ENCODE measurements around the gene DPEP1.
"Not testable (repeated sequence)": the region's sequence is repeated elsewhere in the genome, so short reads cannot be mapped to it uniquely, and the experiment has no call there.

Gene DPEP1

DNA sequence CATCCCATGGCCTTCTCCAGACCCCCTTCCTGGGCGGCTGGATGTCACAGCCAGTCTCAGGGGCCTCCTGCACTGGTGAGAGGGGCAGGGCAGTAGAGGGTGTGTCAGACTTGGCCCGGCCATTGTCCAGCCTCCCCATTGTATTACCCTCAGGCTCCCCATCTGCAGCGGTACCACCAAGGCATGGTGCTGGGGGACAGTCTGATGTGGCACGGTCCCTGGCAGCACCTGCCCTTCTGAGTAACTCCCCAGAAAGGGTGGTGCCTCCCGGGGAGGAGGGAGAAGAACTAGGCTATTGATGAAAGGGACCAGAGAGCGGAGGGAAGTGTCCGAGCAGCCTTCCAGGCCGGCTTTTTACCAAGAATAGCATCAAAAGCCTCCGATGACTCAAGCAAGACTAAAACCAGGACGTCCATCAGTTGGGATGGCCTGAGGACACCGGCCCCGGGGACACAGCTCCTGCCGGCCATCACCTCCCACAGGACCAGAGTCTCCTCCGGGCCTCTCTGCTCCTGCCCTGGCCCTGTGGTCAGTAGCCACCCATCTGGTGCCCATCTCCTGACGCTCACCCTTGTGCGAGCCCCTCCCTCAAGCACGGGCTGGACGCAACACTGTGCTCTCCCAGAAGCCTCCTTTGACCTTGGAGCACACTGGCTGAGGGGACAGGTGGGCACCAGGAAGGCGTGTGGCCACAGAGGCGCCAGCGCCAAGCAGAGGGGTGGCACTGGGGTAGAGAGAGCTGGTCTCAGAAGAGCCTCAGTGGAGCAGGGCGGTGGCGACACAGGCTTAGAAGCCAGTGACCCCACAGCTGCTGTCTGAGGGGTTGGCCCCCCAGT is 43.7 kb upstream of the DPEP1 start:
- ChIA-PET POLR2A (no interaction called here), CTCF (no interaction called here)
- no peak for DNase-seq (ENCODE audit: extremely low spot score)
- TF ChIP-seq ZNF384 (IDR thresholded peaks at IDR 0.05) (no peak), FOXM1 (IDR thresholded peaks at IDR 0.05; ENCODE audit: borderline replicate concordance) (no peak), NFRKB (IDR thresholded peaks at IDR 0.05) (no peak), CTBP1 (IDR thresholded peaks at IDR 0.05; ENCODE audit: borderline replicate concordance) (no peak), PKNOX1 (IDR thresholded peaks at IDR 0.05) (no peak), ELF4 (IDR thresholded peaks at IDR 0.05) (no peak), HDGF (IDR thresholded peaks at IDR 0.05; ENCODE audit: borderline replicate concordance) (no peak), FOXA1 (IDR thresholded peaks at IDR 0.05) (no peak), LEF1 (IDR thresholded peaks at IDR 0.05; ENCODE audit: borderline replicate concordance) (no peak), BHLHE40 (IDR thresholded peaks at IDR 0.05; ENCODE audit: borderline replicate concordance) (no peak), TARDBP (IDR thresholded peaks at IDR 0.05) (no peak), SUZ12 (IDR thresholded peaks at IDR 0.05) (no peak), L3MBTL2 (conservative IDR thresholded peaks at IDR 0.05) (no peak), ARNT (IDR thresholded peaks at IDR 0.05) (no peak), FOXK2 (IDR thresholded peaks at IDR 0.05) (no peak), SP1 (IDR thresholded peaks at IDR 0.05) (no peak)

DNA sequence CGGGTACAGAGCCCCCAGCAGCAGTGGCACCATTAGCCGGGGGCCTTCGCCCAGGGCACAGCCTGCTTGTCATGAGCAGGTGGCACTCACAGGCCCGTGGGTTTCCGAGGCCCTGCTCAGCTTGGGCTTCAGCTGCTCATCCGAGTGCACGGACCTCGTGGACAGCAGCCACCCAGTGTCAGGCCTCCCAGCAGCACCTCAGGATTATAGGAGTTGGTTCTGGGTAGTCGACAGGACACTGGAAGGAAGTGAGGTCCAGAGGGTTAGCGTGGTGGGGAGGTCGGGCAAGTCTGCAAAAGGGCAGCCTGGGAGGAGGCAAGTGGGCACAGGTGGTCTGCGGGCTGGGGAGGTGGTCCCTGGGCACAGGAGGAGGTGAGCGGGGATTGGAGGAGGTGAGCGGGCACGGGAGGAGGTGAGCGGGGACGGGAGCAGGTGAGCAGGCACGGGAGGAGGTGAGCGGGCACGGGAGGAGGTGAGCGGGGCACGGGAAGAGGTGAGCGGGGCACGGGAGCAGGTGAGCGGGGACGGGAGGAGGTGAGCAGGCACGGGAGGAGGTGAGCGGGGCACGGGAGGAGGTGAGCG is 43.0 kb upstream of the DPEP1 start:
- POLR2A ChIA-PET = no interaction called here
- no peak for TF ChIP-seq NFRKB (IDR thresholded peaks at IDR 0.05)
- TF ChIP-seq FOXK2 (IDR thresholded peaks at IDR 0.05) = no peak
- TF ChIP-seq LEF1 (IDR thresholded peaks at IDR 0.05; ENCODE audit: borderline replicate concordance) = no peak
- no peak for TF ChIP-seq ARNT (IDR thresholded peaks at IDR 0.05)
- no peak for TF ChIP-seq PKNOX1 (IDR thresholded peaks at IDR 0.05)
- no peak for TF ChIP-seq ZNF384 (IDR thresholded peaks at IDR 0.05)
- TF ChIP-seq ELF4 (IDR thresholded peaks at IDR 0.05) = no peak
- no peak for TF ChIP-seq L3MBTL2 (conservative IDR thresholded peaks at IDR 0.05)
- DNase-seq (ENCODE audit: extremely low spot score) = no peak
- CTCF ChIA-PET = no interaction called here

GRCh38 chr16:89570983-89571598 is 42.4 kb upstream of the DPEP1 start:
- POLR2A ChIA-PET; CTCF ChIA-PET; DNase-seq (ENCODE audit: extremely low spot score): not testable (repeated sequence)

DNA sequence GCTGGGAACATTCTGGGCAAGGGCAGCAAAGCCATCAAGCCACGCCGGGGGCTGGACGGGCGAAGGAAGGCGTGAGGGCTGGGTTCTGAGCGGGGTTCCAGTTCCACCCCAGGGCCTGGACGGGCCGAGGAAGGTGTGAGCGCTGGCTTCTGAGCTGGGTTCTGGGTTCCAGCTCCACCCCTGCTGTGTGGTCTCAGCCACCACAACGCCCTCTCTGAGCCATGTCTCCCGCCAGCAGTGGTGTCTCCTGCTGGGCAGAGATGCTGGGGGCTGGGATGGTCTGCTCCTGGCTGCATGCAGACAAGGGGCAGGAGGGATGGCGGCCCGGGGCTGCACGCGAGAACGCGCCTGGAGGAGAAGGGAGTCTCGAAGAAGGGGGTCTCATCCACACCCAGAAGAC is 41.8 kb upstream of the DPEP1 start:
- TF ChIP-seq LEF1 (IDR thresholded peaks at IDR 0.05; ENCODE audit: borderline replicate concordance) = no peak
- TF ChIP-seq ZNF384 (IDR thresholded peaks at IDR 0.05) = no peak
- TF ChIP-seq HDGF (IDR thresholded peaks at IDR 0.05; ENCODE audit: borderline replicate concordance) = no peak
- no peak for TF ChIP-seq TARDBP (IDR thresholded peaks at IDR 0.05)
- TF ChIP-seq ELF4 (IDR thresholded peaks at IDR 0.05) = no peak
- TF ChIP-seq ARNT (IDR thresholded peaks at IDR 0.05) = no peak
- TF ChIP-seq FOXM1 (IDR thresholded peaks at IDR 0.05; ENCODE audit: borderline replicate concordance) = no peak
- no peak for TF ChIP-seq SUZ12 (IDR thresholded peaks at IDR 0.05)
- TF ChIP-seq FOXA1 (IDR thresholded peaks at IDR 0.05) = no peak
- DNase-seq (ENCODE audit: extremely low spot score) = no peak
- POLR2A ChIA-PET = no interaction called here
- CTCF ChIA-PET = no interaction called here

DNA sequence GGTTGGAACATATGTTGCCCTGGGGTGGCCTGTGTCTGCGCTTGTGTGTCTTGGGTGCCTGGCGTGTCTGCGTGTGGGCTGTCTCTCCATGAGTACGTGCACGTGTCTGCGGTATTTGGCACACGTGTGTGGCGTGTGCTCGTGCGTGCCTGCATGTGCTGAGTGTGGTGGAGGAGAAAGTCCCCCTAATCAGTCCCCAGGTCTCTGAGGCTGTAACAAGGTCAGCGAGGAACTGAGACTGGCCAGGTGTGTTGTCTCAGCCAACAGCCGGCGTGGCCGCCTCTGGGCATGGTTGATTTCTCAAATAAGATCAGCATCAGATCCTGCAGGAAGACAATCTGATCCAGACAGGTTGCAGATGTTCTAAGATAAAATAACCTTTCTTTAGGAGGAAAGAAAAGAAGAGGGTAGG is 41.4 kb upstream of the DPEP1 start:
- no peak for DNase-seq (ENCODE audit: extremely low spot score)
- POLR2A ChIA-PET = no interaction called here
- no peak for TF ChIP-seq FOXM1 (IDR thresholded peaks at IDR 0.05; ENCODE audit: borderline replicate concordance)
- no peak for TF ChIP-seq ELF4 (IDR thresholded peaks at IDR 0.05)
- no peak for TF ChIP-seq SP1 (IDR thresholded peaks at IDR 0.05)
- no peak for TF ChIP-seq TARDBP (IDR thresholded peaks at IDR 0.05)
- no peak for TF ChIP-seq PKNOX1 (IDR thresholded peaks at IDR 0.05)
- TF ChIP-seq FOXA1 (IDR thresholded peaks at IDR 0.05) = no peak
- CTCF ChIA-PET = no interaction called here

GRCh38 chr16:89572485-89573205 is 40.8 kb upstream of the DPEP1 start:
- DNase-seq (ENCODE audit: extremely low spot score) = no peak
- POLR2A ChIA-PET = no interaction called here
- CTCF ChIA-PET = no interaction called here
- TF ChIP-seq BHLHE40 (IDR thresholded peaks at IDR 0.05; ENCODE audit: borderline replicate concordance) = no peak
- TF ChIP-seq TARDBP (IDR thresholded peaks at IDR 0.05) = no peak
- TF ChIP-seq LEF1 (IDR thresholded peaks at IDR 0.05; ENCODE audit: borderline replicate concordance) = no peak
- TF ChIP-seq L3MBTL2 (conservative IDR thresholded peaks at IDR 0.05) = no peak
- no peak for TF ChIP-seq CTBP1 (IDR thresholded peaks at IDR 0.05; ENCODE audit: borderline replicate concordance)
- no peak for TF ChIP-seq PKNOX1 (IDR thresholded peaks at IDR 0.05)
- TF ChIP-seq HDGF (IDR thresholded peaks at IDR 0.05; ENCODE audit: borderline replicate concordance) = no peak
- TF ChIP-seq SUZ12 (IDR thresholded peaks at IDR 0.05) = no peak
